HG03354 (cell line): Measurements from ENCODE around the gene TRIM31.

Experiments
- ATAC-seq: cut with Tn5 transposase; IDR thresholded peaks from one replicate; pipeline ENCODE4 v1.9.1; 2021; ENCODE audit warnings: mild to moderate bottlenecking; ENCODE audit not compliant: unreplicated experiment, poor library complexity, severe bottlenecking

Gene TRIM31, protein sequence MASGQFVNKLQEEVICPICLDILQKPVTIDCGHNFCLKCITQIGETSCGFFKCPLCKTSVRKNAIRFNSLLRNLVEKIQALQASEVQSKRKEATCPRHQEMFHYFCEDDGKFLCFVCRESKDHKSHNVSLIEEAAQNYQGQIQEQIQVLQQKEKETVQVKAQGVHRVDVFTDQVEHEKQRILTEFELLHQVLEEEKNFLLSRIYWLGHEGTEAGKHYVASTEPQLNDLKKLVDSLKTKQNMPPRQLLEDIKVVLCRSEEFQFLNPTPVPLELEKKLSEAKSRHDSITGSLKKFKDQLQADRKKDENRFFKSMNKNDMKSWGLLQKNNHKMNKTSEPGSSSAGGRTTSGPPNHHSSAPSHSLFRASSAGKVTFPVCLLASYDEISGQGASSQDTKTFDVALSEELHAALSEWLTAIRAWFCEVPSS

DNA sequence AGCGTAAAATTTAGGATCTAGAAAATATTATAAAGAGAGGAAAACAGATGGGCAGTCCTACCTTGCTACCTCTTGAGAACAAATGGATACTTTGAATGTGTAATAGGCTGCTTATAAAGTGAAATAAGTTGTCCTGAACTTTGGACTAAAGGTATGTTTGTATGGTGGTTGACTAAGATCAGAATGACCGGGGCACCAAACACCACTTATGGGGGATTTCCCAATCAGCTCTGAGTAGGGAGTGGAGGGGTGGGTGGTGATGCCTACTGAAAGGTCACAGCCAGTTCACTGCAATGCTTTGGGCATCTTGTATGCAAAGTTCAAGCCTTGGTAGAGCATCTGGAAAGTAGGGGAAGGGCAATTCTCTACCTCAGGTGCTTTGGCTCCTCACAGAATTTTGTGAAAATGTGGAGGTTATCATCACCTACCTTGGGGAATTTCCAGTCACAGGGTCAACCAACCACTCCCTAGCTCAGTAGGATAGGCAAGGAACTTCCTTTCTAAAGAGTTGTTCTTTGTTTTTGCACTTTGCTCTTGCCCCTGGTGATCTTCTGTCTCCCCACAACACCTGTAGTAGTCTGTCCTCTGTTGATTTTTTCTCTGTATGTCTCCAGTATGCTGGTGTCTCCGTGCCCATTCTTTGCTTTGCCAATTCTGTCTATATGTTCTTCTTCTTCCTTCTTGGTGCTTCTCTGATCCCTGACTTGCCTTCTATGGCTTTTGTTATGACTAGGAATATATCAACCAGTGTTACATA lies at the start of gene TRIM31:
TSS of gene TRIM31 (minus strand) at position 88 of the 757 bp plus-strand sequence. CDS start 285 bp downstream, outside the sequence.
- ATAC-seq: no peak

DNA sequence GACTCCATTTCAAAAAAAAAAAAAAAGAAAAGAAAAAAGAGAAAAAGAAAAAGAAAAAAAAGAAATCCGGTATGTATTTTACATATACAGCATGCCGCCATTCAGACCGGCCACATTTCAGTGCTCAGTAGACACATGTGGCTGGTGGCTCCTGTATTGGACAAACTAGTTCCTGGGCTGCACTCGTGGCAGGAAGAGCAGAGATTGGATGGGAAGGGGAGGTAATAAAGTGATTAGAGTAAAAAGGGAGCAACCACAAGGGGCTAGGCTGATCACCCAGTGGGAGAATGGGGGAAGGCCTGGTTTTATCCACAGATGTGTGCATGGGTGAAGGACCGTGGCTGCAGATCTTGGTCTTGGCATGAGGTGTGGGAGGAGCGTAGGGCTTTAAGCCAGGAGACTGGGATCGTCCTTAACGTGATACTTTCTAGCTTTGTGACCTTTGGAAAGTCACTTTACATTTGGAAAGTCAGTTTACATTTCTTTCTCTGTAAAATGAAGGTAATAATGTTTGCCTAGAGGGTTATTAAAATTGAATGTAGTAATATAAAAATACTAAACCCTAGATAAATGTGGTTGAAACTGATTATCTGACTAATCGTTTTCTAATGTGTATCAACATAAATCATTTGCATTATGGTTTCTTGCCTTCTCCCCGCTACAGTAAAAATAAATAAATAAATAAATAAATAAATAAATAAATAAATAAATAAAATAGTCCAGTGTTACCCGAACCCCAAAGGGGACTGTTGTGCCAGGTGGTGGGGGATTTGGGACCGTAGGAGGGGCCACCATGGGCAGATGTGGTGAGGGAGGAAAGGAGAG lies 49.6 kb upstream of the TRIM31 start:
- no peak for ATAC-seq

- no peak for ATAC-seq
Measured at GRCh38 chr6:30160785-30161531, 48.1 kb upstream of the TRIM31 start, which contains the start of gene TRIM10. TSS of gene TRIM10 (minus strand) at chr6:30161211. CDS start at chr6:30160858, 353 bp downstream.

- no peak for ATAC-seq
Measured at GRCh38 chr6:30160008-30160784, 47.3 kb upstream of the TRIM31 start.

GRCh38 chr6:30158475-30159040 lies 45.7 kb upstream of the TRIM31 start:
- ATAC-seq: no peak

- no peak for ATAC-seq
Measured at GRCh38 chr6:30157999-30158398, 45.1 kb upstream of the TRIM31 start.

GRCh38 chr6:30157581-30157980 lies 44.7 kb upstream of the TRIM31 start:
- no peak for ATAC-seq

DNA sequence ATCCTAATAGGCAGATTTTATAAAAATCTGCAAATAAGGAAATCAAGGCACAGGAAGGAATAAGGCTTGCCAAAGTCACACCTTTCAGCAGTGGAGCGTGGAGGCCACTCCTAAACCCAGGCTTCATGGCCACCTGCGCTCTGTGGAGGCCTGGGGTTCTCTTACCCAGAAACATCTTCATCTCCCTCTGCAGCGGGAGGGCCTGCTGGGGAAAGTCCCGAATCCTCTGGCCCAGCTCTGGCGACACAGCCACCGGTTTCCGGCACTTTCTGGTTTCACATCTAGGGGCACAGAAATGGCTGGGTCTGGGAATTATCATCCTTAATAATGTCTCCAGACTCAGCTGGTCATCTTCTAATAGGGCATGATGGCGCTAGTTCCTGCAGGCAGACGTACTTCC lies 43.9 kb upstream of the TRIM31 start:
- no peak for ATAC-seq

DNA sequence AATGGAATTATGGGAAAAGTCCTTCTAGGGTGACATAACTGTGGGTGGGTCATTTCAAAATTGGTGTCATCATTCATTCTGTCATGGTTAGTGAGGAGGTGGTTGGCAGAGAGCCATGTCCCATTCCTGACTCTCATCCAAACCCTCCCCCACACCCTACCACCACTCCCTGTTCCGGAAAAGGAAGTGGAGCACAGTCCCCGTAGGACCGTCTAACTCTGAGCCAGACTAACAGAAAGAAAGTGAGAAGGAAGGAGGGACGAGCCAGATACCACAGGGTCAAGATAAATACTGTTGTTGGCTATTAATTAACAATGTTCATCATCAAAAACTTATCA lies 43.3 kb upstream of the TRIM31 start:
- no peak for ATAC-seq

GRCh38 chr6:30155520-30156261 lies 42.8 kb upstream of the TRIM31 start:
- no peak for ATAC-seq

GRCh38 chr6:30154709-30155519 lies 42.0 kb upstream of the TRIM31 start:
- ATAC-seq: no peak

DNA sequence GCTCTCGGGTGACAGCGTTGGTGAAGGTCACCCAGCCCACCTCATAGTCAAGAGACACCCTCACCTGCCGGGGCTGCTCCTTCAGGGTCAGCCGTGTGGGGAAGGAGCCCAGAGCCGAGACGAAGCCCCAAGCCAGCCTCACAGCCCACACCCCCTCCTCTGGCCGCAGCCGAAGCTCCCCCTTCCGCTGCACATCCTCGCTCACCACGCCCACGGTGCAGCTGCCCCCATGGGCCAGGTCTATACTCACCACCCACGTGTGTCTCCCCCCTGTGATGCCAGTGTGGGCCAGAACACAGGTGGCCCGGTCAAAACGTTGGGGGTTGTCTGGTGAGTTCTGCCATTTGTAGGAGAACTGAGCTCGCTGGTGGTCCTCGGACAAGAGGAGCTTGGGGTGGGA lies 41.2 kb upstream of the TRIM31 start:
- no peak for ATAC-seq

- ATAC-seq: no peak
Measured at GRCh38 chr6:30152910-30153610, 40.2 kb upstream of the TRIM31 start.

DNA sequence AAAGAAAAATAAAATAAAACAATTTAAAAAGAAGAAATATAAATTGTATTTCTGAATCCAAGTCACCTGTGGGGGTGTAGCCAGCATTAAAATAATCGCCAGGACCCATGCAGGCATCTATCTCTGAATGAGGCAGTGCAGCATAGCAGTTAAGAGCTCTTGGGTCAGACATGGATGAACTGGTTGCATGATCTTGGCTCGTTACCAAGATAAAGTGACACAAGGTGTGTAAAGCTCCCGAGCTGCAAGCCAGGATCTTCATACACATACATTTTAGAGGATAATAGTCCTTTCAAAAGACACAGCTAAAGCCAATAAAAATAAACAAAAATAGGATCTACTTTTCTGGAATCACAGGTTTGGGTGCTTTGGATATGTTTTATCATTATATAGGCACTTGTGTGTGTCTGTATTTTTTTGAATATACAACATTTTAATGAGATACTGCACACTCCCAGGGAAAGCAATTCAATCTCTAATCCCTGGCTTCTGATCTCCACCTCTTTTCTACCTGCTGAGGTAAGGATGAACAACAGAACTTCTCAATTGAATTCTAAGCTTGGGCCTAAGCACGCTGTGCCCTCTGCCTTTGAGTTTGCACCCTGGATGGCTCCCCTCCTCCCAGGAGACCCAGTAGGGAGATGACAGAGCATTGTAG lies 39.3 kb upstream of the TRIM31 start:
- ATAC-seq: no peak

- no peak for ATAC-seq
Measured at GRCh38 chr6:30151580-30151979, 38.7 kb upstream of the TRIM31 start.
